Immature natural killer cell (primary cell): Measurements from ENCODE around the gene BCL2. TPM values are rescaled to one million over a fixed set of nuclear protein-coding genes. Genes with fewer than 3 reads are reported as not detected.

Source experiments
- DNase-seq, 3 donors: peaks; one replicate each; pipeline ENCODE4 v3.0.0; 2022; ENCODE audit warnings: mixed read lengths in 1 of 3
- H3K27ac Mint-ChIP-seq, 6 donors: one replicate each; pipeline ENCODE4 v1.8.0; 2020; ENCODE audit warnings: mixed read lengths in 6 of 6, mild to moderate bottlenecking in 5 of 6, inconsistent platforms in 4 of 6, moderate library complexity in 3 of 6
- H3K27me3 Mint-ChIP-seq, 3 donors: one replicate each; pipeline ENCODE4 v1.8.0; 2020 to 2021; ENCODE audit warnings: low read depth in 3 of 3, mild to moderate bottlenecking in 3 of 3, mixed read lengths in 3 of 3, moderate library complexity in 3 of 3, inconsistent platforms in 1 of 3
- H3K36me3 Mint-ChIP-seq, 3 donors: one replicate each; pipeline ENCODE4 v1.8.0; 2020; ENCODE audit warnings: mixed read lengths in 3 of 3, inconsistent platforms in 2 of 3, mild to moderate bottlenecking in 2 of 3
- H3K4me1 Mint-ChIP-seq, 2 donors: one replicate each; pipeline ENCODE4 v1.8.0; 2020; ENCODE audit warnings: inconsistent platforms in 2 of 2, mild to moderate bottlenecking in 2 of 2, mixed read lengths in 2 of 2, moderate library complexity in 1 of 2
- H3K4me3 Mint-ChIP-seq, 5 donors: one replicate each; pipeline ENCODE4 v1.8.0; 2020; ENCODE audit warnings: mild to moderate bottlenecking in 5 of 5, mixed read lengths in 5 of 5, inconsistent platforms in 3 of 5, moderate library complexity in 3 of 5
- H3K9me3 Mint-ChIP-seq, 6 donors: one replicate each; pipeline ENCODE4 v1.8.0; 2020; ENCODE audit warnings: mild to moderate bottlenecking in 6 of 6, mixed read lengths in 6 of 6, inconsistent platforms in 4 of 6, moderate library complexity in 3 of 6
- polyA plus RNA-seq, 3 donors: library from polyadenylated mRNA; unstranded; fragments of 300-500 nt; fragmentation: Illumina TruSeq; gene quantifications; one replicate each; pipeline ENCODE4 v1.2.3, GENCODE V29; 2021

BCL2 gene
- polyA plus RNA-seq, 3 donors from 2014 or later, result 5.1 to 8.0 (median 5.7) TPM

DNA sequence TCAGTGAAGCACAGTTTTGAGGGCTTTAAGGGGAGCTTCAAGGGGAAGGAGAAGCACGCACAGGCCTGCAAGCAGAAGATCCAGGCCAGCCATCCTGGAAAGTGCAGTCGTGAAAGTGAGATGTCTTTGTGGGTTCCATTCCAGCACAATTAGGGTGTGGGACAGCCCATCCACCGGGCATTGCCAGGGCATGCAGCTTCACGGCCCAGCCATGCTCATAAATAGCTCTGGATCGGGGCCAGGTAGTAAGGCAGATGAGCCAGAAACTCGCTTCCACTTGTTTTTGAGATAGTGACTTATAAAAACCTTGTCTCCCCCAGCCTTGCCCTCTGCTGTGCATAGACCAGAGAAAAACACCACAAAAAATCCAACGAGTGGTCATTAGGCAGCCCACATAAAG lies 26.5 kb upstream of the BCL2 start:
- Mint-ChIP-seq H3K27me3 (peaks cover 0 to 2% (median 1%) of the 10 kb centered on the region in 3 donors), H3K27ac (no peak overlapping the region), H3K4me3 (no peak overlapping the region), H3K36me3 (peaks cover 12 to 26% (median 20%) of the 10 kb centered on the region in 3 donors), H3K9me3 (no peaks in the 10 kb centered on the region), H3K4me1 (no peaks in the 10 kb centered on the region)
- no peak for DNase-seq

DNA sequence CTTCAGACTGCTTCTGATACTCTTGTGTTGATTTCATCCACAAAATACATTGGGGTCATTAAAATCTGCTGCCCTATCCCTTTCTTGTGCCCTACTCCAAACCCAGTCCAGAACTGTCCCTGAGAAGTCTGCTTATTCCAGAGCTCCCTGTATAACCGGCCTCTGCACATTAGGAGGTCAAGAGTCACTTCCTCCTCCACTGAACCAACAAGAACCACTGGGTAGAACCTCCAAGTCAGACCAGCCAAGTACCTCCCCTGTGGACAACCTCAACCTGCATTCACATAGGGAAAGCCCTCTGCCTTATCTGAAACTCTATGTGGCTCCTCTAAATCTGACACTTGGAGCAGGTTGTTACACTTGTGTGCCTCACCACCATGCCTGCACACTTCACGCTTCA lies 25.3 kb upstream of the BCL2 start:
- no peak overlapping the region for H3K4me3 Mint-ChIP-seq
- peak overlapping the region in 2 of 6 donors; percentile 2 to 16 for H3K27ac Mint-ChIP-seq
- H3K27me3 Mint-ChIP-seq, result peaks cover 0 to 1% (median 0%) of the 10 kb centered on the region in 3 donors
- DNase-seq, result no peak
- H3K9me3 Mint-ChIP-seq, result no peaks in the 10 kb centered on the region
- peaks cover 12 to 28% (median 20%) of the 10 kb centered on the region in 3 donors for H3K36me3 Mint-ChIP-seq
- no peaks in the 10 kb centered on the region for H3K4me1 Mint-ChIP-seq

DNA sequence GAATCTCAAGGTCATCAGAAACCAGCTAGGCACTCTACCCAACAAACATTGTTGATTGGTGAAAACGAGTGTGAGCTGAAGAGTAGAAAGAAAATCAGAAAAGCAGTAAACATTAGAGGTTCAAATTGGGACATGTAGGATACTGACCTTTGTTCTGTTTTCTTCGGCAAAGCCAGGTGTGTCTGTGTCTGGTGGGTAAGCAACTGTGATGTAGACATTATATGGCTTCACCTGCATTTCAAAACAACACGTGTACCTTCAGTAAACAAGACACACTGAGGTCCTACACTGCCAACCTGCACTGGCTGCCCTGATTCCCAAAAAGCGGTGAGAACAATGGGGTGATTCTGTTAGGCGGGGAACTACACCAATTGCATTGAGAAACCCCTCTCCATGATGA lies 24.7 kb upstream of the BCL2 start:
- peaks cover 7 to 28% (median 20%) of the 10 kb centered on the region in 3 donors for H3K36me3 Mint-ChIP-seq
- DNase-seq, result no peak
- peaks cover 0 to 1% (median 0%) of the 10 kb centered on the region in 3 donors for H3K27me3 Mint-ChIP-seq
- H3K4me1 Mint-ChIP-seq, result no peaks in the 10 kb centered on the region
- H3K27ac Mint-ChIP-seq, result no peak overlapping the region
- no peak overlapping the region for H3K4me3 Mint-ChIP-seq
- no peaks in the 10 kb centered on the region for H3K9me3 Mint-ChIP-seq

- H3K9me3 Mint-ChIP-seq, result no peaks in the 10 kb centered on the region
- H3K36me3 Mint-ChIP-seq, result peaks cover 4 to 29% (median 15%) of the 10 kb centered on the region in 3 donors
- no peak overlapping the region for H3K27ac Mint-ChIP-seq
- H3K27me3 Mint-ChIP-seq, result peaks cover 0 to 1% (median 0%) of the 10 kb centered on the region in 3 donors
- DNase-seq, result peak; percentile 13 to 46 (median 23)
- no peak overlapping the region for H3K4me3 Mint-ChIP-seq
- H3K4me1 Mint-ChIP-seq, result no peaks in the 10 kb centered on the region
Observed at GRCh38 chr18:63342206-63342605, 22.6 kb upstream of the BCL2 start.

DNA sequence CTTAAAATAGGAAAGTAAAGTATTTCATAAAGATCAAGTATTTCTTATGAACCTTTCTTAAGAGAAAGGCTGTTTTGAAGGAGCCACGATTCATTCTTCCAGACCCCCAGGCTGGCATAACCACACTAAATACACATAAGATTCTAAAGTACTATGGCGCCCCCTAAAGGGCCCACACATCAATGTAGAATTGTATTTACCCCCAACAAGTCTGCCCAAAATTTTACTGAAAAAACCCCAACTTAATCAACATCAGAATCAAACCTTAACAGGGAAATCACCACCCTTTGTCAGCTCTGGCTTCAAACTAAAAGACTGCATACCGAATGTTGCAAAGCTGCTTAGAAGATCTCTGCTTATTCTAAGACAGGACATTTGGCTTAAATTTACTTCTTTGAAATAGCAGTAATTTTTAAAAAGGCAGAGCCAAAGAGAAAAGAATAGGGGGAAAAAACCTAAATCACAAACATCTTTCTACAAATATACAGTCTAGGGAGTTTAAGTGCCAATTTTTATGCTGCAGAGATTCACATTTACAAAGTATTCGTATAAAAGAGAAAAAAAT lies 20.4 kb upstream of the BCL2 start:
- H3K4me3 Mint-ChIP-seq, result no peak overlapping the region
- H3K4me1 Mint-ChIP-seq, result no peaks in the 10 kb centered on the region
- H3K27me3 Mint-ChIP-seq, result peaks cover 0 to 1% (median 0%) of the 10 kb centered on the region in 3 donors
- peak in 2 of 3 donors; percentile 31 to 45 for DNase-seq
- peaks cover 4 to 32% (median 15%) of the 10 kb centered on the region in 3 donors for H3K36me3 Mint-ChIP-seq
- H3K9me3 Mint-ChIP-seq, result no peaks in the 10 kb centered on the region
- peak overlapping the region in 1 of 6 donors; percentile 30 for H3K27ac Mint-ChIP-seq

DNA sequence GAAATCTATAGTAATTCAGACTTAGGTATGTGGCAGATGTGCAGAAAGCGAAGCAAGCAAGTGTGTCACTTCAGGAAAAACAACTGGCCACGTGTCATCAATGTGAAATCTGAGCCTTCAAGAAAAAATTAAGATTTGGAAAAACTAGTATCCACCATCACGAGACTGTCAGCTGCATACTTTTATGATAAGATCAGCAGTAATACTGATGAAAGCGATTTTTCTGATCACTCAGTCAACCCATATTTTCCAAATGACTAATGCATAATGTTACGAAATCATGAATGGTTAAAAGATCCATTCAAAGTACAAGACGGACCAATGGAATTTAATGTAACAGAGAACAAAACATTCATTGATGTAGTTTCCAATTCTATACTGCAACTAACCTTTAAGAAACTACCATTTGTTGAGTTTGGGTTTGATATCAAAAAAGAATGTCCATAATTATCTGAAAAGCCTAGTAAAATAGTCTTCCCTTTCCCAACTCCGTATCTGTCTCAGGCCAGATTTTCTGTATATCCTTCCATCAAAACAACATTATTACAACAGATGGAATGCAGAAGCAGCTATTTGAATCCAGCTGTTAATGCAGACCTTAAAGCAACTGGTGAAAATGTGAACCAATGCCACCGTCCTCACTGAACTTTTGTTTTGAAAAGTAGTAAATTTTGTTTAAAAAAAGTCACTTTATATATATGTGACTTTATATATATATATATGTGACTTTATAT lies 17.0 kb upstream of the BCL2 start:
- peaks cover 2 to 23% (median 13%) of the 10 kb centered on the region in 3 donors for H3K36me3 Mint-ChIP-seq
- peaks cover 0 to 1% (median 0%) of the 10 kb centered on the region in 3 donors for H3K27me3 Mint-ChIP-seq
- no peaks in the 10 kb centered on the region for H3K9me3 Mint-ChIP-seq
- DNase-seq, result no peak
- H3K4me3 Mint-ChIP-seq, result no peak overlapping the region
- no peak overlapping the region for H3K27ac Mint-ChIP-seq
- no peaks in the 10 kb centered on the region for H3K4me1 Mint-ChIP-seq

DNA sequence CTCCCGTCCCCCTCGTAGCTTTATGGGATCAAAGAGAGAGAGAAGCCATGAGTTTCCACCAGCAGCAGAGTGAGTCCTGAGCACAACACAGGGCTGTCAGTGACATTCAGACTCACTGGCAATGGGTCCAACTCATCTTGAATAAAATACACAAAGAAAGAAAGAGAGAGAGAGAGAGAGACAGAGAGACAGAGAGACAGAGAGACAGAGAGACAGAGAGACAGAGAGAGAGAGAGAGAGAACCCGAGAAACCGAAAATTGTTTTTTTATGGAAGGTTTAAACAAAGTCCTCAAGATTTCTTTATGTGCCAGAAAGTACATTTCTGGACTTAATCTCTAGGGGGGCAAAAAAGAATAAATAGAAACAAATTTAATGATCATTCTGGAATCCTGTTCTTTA lies 11.5 kb upstream of the BCL2 start:
- DNase-seq, result no peak
- Mint-ChIP-seq H3K9me3 (no peaks in the 10 kb centered on the region), H3K27me3 (peaks cover 0 to 1% (median 0%) of the 10 kb centered on the region in 3 donors), H3K27ac (no peak overlapping the region), H3K4me3 (no peak overlapping the region), H3K36me3 (peaks cover 4 to 20% (median 8%) of the 10 kb centered on the region in 3 donors), H3K4me1 (no peaks in the 10 kb centered on the region)

DNA sequence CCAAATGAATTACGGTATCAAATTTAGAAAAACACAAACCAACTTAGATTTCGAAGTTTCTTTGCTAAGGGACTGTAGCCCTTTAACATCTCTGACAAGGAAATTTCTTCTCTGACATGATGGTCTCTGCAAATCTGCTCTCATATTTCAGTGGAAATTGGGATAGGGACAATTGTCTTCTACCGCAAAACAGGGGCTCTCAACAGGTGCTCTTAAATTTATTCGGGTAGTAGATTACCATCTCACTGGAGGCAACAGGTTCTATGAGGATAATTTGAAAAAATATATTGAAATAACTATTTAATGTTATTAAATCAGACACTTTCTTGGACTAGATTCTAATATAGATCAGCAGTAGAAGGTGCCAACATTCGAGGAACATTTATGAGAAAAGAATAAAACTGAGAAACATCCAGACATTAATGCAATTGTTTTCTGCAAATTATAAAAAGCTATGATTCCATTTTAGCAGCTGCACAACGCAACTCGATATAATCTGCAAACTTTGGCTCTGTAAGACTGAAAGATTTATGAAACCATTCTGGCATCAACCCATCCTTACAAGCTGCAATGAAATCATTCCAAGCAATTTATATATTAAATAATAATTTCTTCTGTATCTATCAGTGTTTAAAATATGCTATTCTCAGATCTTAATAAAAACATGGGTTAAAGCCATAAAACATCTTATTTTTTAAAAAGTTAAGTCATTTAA lies 10.0 kb upstream of the BCL2 start:
- no peak overlapping the region for H3K27ac Mint-ChIP-seq
- H3K36me3 Mint-ChIP-seq, result peaks cover 2 to 13% (median 8%) of the 10 kb centered on the region in 3 donors
- no peaks in the 10 kb centered on the region for H3K9me3 Mint-ChIP-seq
- no peak for DNase-seq
- H3K27me3 Mint-ChIP-seq, result peaks cover 0 to 1% (median 0%) of the 10 kb centered on the region in 3 donors
- H3K4me1 Mint-ChIP-seq, result no peaks in the 10 kb centered on the region
- no peak overlapping the region for H3K4me3 Mint-ChIP-seq

- Mint-ChIP-seq H3K27ac (no peak overlapping the region), H3K4me1 (peaks cover 9 to 18% of the 10 kb centered on the region in 2 donors), H3K4me3 (no peak overlapping the region), H3K27me3 (peaks cover 0 to under 1% (median 0%) of the 10 kb centered on the region in 3 donors), H3K9me3 (no peaks in the 10 kb centered on the region), H3K36me3 (peaks cover 0 to 5% (median 1%) of the 10 kb centered on the region in 3 donors)
- DNase-seq, result no peak
Observed at GRCh38 chr18:63326011-63326410, 6.4 kb upstream of the BCL2 start.

- Mint-ChIP-seq H3K27me3 (peaks cover 0 to 6% (median 5%) of the 10 kb centered on the region in 3 donors), H3K36me3 (peaks cover 0 to 1% (median 0%) of the 10 kb centered on the region in 3 donors), H3K4me3 (no peak overlapping the region), H3K27ac (no peak overlapping the region), H3K9me3 (no peaks in the 10 kb centered on the region), H3K4me1 (peaks cover 15 to 21% of the 10 kb centered on the region in 2 donors)
- DNase-seq, result no peak
Observed at GRCh38 chr18:63325086-63325686, 5.6 kb upstream of the BCL2 start.

- Mint-ChIP-seq H3K4me1 (peaks cover 25 to 35% of the 10 kb centered on the region in 2 donors), H3K9me3 (no peaks in the 10 kb centered on the region), H3K36me3 (peaks cover 0 to 5% (median 0%) of the 10 kb centered on the region in 3 donors), H3K4me3 (no peak overlapping the region), H3K27me3 (peaks cover 9 to 16% (median 11%) of the 10 kb centered on the region in 3 donors), H3K27ac (peak overlapping the region in 3 of 6 donors; percentile 18 to 46 (median 39))
- DNase-seq, result peak; percentile 54 to 66 (median 59)
Observed at GRCh38 chr18:63322908-63323634, 3.5 kb upstream of the BCL2 start.

DNA sequence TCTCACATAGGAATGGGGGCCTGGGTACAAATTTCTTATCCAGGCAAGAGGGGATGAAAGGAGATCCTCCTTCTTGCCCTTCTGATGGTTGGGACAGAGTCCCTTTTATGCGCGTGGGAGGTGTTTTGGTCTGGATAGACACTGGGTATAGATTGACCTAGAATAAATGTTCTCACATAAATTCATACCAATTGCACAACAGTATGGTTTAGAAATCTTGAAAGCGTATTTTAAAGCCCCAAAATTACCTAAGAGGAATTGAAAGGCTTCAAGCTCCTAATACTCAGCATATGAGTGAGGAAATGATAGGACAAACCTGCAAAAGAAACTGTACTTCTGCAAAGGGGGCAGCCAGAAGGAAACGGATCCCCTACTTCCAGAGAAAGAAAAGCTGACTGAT lies 2.6 kb upstream of the BCL2 start:
- Mint-ChIP-seq H3K36me3 (peaks cover 0 to 5% (median 0%) of the 10 kb centered on the region in 3 donors), H3K4me1 (peaks cover 34 to 43% of the 10 kb centered on the region in 2 donors), H3K4me3 (peak overlapping the region in 3 of 5 donors; percentile 15 to 44 (median 21)), H3K9me3 (no peaks in the 10 kb centered on the region), H3K27me3 (peaks cover 11 to 19% (median 14%) of the 10 kb centered on the region in 3 donors), H3K27ac (peak overlapping the region in 2 of 6 donors; percentile 45 to 61)
- no peak for DNase-seq

DNA sequence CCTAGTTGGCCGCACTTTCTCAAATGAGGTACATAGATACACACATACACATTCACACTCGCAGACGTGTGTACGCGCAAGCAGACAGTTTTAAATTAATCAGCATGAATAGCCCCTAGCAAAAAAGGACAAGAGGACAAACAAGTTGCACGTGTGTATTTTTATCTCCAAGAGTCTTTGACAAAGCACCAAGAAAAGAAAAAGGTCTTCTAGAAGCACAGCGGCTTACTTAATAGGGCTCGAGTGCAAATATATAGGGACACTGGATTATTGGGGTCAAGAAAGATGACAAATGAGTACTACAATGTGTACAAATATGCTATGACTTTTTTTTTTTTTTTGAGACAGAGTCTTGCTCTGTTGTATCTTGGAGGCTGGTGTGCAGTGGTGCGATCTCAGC lies 1.7 kb upstream of the BCL2 start:
- Mint-ChIP-seq H3K4me1 (peaks cover 43 to 52% of the 10 kb centered on the region in 2 donors), H3K27me3 (peaks cover 11 to 19% (median 14%) of the 10 kb centered on the region in 3 donors), H3K36me3 (peaks cover 0 to 5% (median 0%) of the 10 kb centered on the region in 3 donors), H3K9me3 (no peaks in the 10 kb centered on the region), H3K4me3 (peak overlapping the region; percentile 85 to 95 (median 89)), H3K27ac (peak overlapping the region; percentile 51 to 95 (median 80))
- no peak for DNase-seq
